Activated CD4-positive, alpha-beta T cell treated with anti-CD3 and anti-CD28 coated beads, Interleukin-2, amount 50 U/mL, for 24 hours (primary cell): ENCODE measurements around the gene RNF112.

Experiments
- DNase-seq, 2 donors: peaks; one replicate each; pipeline ENCODE4 v3.0.0-alpha.2; 2020; ENCODE audit warnings: low read depth in 1 of 2, low spot score in 1 of 2

The RNF112 gene

DNA sequence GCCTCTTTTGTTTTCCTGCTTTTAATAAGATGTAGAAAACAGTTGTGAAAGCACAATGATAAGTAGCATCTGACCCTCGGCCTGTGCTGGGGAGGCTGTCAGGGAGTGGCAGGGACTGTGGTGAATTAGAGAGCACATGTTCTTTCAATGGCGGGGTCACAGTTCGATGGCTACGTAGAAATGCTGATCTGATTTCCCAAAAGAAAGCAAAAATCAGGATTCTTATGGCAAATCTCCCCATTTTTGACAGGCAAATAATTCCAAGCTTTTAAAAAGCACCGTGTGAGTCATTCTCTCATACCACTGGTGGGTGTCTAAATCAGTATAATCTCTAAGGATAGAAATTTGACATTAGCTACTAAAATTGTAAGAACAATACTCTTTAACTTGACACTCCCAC is 36.9 kb upstream of the RNF112 start:
- DNase-seq = no peak

- no peak for DNase-seq
Observed at GRCh38 chr17:19375732-19376131, 35.3 kb upstream of the RNF112 start.

DNA sequence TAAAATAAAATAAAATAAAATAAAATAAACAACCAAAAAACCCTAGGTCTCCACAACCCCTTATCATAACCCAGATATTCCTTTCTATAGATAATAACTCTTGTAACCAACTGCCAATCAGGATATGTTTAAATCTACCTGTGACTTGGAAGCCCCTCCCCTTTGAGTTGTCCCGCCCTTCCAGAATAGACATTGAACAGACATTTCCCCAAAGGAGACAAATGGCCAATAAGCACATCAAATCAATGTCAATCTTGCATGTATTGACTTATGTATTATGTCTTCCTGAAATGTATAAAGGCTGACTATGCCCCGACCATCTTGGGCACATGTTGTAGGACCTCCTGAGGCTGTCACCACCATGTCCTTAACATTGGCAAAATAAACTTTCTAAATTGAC is 34.2 kb upstream of the RNF112 start:
- no peak for DNase-seq

GRCh38 chr17:19377602-19378415 is 33.2 kb upstream of the RNF112 start:
- peak; percentile 87 to 92 for DNase-seq

DNA sequence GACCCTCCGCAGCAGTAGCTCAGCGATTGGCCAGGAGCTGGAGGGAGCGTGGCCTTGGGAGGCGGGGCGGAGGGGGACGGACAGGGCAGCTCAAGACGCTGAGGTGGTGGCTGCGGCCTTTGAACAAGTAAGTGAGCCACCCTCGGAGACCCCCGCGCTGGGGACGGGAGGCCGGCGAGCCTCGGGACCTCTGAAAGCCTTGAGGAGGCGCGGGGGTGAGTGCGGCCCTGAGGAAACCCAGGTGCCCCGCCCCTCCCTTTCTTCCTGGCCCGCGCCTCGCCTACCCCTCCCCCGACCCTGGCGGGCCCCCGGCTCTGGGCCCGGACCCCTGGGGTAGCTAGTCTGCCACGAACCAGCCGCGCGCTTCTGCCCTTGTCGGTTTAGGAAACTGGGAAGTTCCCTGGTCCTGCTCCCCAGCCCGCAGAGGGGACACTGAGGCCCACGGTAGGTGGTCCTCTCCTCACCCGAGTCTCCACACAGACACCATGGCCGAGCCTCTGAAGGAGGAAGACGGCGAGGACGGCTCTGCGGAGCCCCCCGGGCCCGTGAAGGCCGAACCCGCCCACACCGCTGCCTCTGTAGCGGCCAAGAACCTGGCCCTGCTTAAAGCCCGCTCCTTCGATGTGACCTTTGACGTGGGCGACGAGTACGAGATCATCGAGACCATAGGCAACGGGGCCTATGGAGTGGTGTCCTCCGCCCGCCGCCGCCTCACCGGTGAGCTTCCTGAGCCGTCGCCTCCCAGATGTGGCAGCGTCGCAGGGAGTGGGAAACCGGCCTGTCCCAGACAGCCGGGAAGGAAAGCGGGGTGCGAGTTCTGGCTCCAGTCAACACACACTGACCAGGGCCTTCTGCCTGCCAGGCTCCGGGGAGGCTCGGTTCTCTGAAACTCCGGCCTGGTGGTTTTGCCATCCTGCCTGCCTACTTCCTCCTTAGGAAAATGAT is 32.3 kb upstream of the RNF112 start, which contains the start of gene MAPK7:
Gene MAPK7, plus strand, starts transcription at position 83 of the 945 bp plus-strand sequence. Its CDS starts 403 bp downstream, at position 486.
- no peak for DNase-seq

GRCh38 chr17:19379361-19380065 is 31.5 kb upstream of the RNF112 start:
- no peak for DNase-seq

DNA sequence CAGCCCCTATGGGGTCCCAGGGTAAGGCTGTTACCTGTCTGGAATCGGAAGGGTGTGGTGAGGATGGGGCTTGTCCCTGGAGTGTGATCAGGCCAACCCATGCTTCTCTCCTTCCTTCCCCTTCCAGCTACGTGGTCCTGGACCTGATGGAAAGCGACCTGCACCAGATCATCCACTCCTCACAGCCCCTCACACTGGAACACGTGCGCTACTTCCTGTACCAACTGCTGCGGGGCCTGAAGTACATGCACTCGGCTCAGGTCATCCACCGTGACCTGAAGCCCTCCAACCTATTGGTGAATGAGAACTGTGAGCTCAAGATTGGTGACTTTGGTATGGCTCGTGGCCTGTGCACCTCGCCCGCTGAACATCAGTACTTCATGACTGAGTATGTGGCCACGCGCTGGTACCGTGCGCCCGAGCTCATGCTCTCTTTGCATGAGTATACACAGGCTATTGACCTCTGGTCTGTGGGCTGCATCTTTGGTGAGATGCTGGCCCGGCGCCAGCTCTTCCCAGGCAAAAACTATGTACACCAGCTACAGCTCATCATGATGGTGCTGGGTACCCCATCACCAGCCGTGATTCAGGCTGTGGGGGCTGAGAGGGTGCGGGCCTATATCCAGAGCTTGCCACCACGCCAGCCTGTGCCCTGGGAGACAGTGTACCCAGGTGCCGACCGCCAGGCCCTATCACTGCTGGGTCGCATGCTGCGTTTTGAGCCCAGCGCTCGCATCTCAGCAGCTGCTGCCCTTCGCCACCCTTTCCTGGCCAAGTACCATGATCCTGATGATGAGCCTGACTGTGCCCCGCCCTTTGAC is 30.3 kb upstream of the RNF112 start:
- DNase-seq = no peak

DNA sequence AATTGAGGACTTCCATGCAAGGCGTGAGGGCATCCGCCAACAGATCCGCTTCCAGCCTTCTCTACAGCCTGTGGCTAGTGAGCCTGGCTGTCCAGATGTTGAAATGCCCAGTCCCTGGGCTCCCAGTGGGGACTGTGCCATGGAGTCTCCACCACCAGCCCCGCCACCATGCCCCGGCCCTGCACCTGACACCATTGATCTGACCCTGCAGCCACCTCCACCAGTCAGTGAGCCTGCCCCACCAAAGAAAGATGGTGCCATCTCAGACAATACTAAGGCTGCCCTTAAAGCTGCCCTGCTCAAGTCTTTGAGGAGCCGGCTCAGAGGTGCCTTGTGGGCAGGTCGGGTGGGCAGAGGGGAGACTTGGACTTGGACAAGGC is 29.7 kb upstream of the RNF112 start:
- DNase-seq = no peak

GRCh38 chr17:19381741-19382444 is 29.1 kb upstream of the RNF112 start:
- DNase-seq = no peak

GRCh38 chr17:19382531-19383444 is 28.2 kb upstream of the RNF112 start:
- DNase-seq = no peak

DNA sequence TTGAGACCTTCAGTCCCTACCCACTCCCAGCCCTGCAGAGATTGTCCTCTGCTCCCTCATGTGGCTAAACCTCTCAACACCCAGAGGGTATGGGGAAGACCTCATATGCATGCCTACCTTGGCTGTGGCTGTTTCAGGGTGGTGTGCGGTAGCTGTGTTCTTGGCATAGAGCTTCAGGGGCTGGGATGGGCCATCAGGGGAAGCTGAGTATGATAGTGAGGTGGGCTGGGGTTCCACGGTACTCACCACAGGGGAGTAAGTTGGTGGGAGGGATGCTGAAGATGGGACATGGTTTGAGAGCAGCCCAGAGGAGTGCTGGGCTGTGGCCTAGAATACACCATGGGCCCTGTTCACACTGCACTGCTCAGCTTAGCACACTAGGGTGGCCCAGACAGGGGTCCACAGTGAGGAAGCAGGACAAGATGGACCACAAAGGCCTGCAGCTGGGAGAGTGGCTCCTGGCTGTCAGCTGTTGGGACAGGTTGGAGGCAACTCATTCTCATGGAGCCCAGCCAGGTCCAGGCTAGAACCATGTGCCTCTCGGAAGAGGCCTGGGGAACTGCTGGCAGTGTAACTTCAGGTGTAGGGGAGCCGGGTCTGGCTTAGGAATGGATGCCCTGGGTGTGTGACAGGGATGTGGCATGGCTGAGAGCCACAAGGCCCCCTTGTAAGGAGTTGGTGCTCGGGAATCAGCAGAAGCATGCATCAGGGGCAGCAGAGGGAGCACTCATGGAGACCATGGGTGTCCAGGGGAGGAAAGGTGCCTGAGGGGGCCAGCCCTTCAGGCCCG is 27.2 kb upstream of the RNF112 start:
- no peak for DNase-seq

GRCh38 chr17:19384723-19385391 is 26.2 kb upstream of the RNF112 start:
- DNase-seq = no peak

- DNase-seq = no peak
Observed at GRCh38 chr17:19385521-19385983, 25.5 kb upstream of the RNF112 start.

DNA sequence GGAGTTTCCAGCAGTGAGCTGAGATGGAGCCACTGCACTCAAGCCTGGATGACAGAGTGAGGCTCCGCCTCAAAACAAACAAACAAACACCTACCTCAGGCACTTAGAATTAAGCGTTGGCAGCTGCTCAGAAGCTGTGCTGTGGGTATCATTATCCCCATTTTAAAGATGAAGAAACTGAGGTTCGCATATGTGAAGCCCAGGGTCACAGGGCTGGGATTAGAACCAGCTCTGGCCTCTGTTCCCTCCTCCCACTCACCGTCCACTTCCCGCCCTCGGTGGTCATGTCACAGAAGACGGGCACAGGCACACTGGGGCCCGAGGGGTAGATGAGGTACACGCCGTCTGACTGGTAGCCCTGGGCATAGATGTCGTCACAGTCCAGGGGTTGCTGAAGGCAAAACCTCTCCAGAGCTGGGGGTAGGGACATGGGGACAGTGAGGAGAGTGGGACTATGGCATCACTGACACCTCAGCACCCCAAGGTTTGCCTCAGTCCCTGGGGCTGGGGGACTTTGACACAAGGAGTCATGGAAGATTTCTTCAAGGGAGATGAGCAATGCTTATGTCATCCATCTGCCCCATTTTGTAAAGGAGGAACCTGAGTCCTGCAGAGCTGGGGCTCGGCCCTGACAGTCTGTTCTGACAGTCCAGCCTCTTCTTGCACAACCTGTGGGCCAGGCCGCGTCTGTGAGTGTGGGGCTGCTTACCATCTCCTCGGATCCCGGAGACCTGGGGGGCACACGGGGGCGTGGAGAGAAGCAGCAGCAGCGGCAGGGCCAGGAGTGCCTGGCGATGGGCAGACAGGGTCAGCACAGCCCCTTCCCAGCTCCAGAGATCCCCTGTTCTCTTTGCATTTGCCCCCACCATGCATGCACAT is 24.7 kb upstream of the RNF112 start:
- no peak for DNase-seq

DNA sequence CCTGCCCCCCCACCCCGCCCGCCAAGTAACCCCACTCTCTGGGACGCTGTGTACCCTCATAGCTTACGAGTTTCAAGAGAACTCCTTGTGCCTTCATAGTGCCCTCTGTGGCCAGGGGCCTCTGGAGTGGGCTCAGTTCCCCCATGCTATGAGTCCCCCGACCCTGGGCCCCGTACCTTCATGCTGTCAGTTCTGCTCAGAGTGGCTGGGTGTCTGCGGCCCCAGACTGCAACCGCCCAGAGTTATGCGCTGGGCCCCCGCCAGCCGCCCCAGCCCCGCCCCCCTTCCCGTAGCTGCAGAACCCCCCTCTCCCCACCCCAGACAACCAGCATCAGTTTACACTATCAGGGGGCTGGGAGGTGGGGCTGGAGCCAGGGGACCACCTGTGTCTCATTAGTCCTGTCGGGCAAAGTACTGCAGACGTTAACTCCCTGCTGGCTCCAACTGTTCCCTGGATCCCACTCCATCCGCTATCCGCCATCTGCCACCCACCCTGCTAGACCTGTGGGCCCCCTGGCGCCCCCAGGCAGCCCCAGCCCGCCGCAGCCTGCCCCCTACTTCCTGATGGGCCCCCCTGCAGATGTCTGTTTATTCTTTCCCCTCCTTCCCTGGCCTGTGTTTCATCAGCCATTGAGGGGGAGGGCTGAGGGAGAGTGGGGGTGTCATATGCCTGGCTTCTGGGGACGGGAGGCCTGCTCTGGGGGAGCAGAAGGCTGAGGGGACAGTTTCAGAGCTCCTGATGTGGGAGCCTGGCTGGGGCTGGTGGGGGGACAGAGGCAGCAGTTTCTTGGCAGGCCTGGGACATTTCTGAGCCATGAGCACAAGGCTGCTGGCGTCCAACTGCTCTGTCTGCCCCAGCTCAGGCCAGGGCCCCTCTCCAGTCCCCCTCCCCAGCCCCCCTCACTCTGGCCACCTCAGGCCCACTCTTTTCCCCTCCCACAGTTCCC is 23.8 kb upstream of the RNF112 start, which contains the start of gene MFAP4:
Gene MFAP4, minus strand, starts transcription at position 217 of the 947 bp plus-strand sequence. Its CDS starts 35 bp downstream, at position 182.
- no peak for DNase-seq
